HG03097 (cell line): ENCODE results near the gene SNX5.

Experiments used
- ATAC-seq: cut with Tn5 transposase; IDR thresholded peaks from one replicate; pipeline ENCODE4 v1.9.1; 2021; ENCODE audit not compliant: unreplicated experiment, low FRiP score

SNX5 gene

GRCh38 chr20:17968366-17969277 lies at the start of gene SNX5, which contains the start of gene MGME1:
SNX5 (minus strand) TSS chr20:17968794; CDS start chr20:17968425, 369 bp downstream.
MGME1 (plus strand) TSS chr20:17969018; CDS start chr20:17969860, 842 bp downstream.
- peak; percentile 71 for ATAC-seq

- ATAC-seq: no peak
These were observed 49.5 kb upstream of the SNX5 start for GRCh38 chr20:18018100-18018499.

- ATAC-seq: no peak
These were observed 48.2 kb upstream of the SNX5 start for GRCh38 chr20:18016772-18017171.

- ATAC-seq: no peak
These were observed 45.8 kb upstream of the SNX5 start for GRCh38 chr20:18014411-18014810.

GRCh38 chr20:18012901-18013300 lies 44.3 kb upstream of the SNX5 start:
- no peak for ATAC-seq

- ATAC-seq: no peak
These were observed 43.5 kb upstream of the SNX5 start for GRCh38 chr20:18011951-18012645.

- no peak for ATAC-seq
These were observed 42.9 kb upstream of the SNX5 start for GRCh38 chr20:18011482-18011881.

GRCh38 chr20:18009116-18009515 lies 40.5 kb upstream of the SNX5 start:
- ATAC-seq: no peak

GRCh38 chr20:18007534-18008292 lies 39.1 kb upstream of the SNX5 start:
- ATAC-seq: no peak

GRCh38 chr20:18006684-18007083 lies 38.1 kb upstream of the SNX5 start:
- ATAC-seq: no peak

- ATAC-seq: no peak
These were observed 37.4 kb upstream of the SNX5 start for GRCh38 chr20:18005990-18006364.

- peak; percentile 83 for ATAC-seq
These were observed 36.8 kb upstream of the SNX5 start for GRCh38 chr20:18005170-18005989.

- no peak for ATAC-seq
These were observed 35.9 kb upstream of the SNX5 start for GRCh38 chr20:18004384-18005031.

GRCh38 chr20:18003897-18004296 lies 35.3 kb upstream of the SNX5 start:
- no peak for ATAC-seq

GRCh38 chr20:18001131-18001921 lies 32.7 kb upstream of the SNX5 start:
- no peak for ATAC-seq

GRCh38 chr20:17999566-17999965 lies 31.0 kb upstream of the SNX5 start:
- ATAC-seq: no peak

GRCh38 chr20:17998446-17998845 lies 29.9 kb upstream of the SNX5 start:
- no peak for ATAC-seq

- no peak for ATAC-seq
These were observed 27.6 kb upstream of the SNX5 start for GRCh38 chr20:17995967-17996819.
